ENCODE data around the gene COA7.

DNA sequence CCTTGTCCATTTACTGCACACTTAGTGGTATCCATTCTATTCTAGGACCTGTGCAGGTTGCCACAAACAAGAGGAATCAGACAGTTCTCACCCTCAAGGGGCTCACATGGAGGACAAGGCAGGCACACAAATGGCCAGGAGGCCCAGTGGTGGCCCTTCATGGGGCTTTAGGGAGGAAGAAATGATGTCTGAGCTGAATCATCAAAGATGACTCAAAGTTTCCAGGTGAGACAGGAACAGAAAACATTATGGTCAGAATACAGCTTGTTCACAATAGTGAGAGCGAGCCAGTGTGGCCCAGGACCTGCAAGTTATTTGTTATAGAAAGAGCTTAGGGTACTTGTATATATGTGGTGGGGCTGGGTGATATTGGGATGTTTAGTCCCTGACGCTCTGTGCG, 38.8 kb downstream of the COA7 start:
- TF ChIP-seq CTCF (IDR thresholded peaks at IDR 0.05) (no peak), POLR2A (IDR thresholded peaks at IDR 0.05) (no peak)
